Effector CD8-positive, alpha-beta T cell (primary cell): Measurements from ENCODE around the gene DPM3.
"Not testable (repeated sequence)": the region's sequence is repeated elsewhere in the genome, so short reads cannot be mapped to it uniquely, and the experiment has no call there.

ENCODE experiments used
- DNase-seq: peaks from one replicate; lab custom pipeline; 2025; lab: John Stamatoyannopoulos, UW

DPM3 gene

DNA sequence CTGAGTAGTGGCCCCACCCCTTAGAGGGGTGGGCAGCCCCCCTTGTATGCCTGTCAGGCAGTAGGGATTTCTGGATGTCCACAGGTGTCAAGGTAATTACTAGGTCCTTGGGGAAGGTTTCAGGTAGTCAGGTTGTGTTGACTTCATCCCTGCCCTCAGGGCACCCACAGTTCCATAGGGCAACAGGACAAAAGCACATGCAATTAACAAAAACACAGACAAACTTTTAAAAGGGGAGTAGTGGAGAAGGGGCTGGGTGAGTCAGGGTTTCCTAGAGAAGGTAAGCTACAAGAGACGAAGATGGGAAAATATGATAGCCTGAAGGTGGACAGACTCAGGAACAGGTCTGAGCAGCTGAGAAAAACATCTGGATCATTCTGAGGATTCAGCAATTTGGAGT lies 18.7 kb upstream of the DPM3 start:
- no peak for DNase-seq

DNA sequence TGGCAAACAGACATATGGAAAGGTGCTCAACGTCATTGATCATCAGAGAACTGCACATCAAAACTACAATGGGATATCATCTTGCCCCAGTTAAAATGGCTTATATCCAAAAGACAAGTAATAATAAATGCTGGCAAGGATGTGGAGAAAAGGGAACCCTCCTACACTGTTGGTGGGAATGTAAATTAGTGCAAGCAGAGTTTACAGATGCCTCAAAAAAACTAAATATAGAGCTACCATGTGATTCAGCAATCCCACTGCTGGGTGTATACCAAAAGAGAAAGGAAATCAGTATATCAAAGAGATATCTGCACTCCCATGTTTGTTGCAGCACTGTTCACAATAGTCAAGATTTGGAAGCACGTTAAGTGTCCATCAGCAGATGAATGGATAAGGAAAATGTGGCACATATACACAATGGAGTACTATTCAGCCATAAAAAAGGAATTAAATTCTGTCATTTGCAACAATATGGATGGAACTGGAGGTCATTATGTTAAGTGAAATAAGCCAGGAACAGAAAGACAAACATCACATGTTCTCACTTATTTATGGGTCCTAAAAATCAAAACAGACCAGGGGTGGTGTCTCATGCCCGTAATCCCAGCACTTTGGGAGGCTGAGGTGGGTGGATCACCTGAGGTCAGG lies 15.8 kb upstream of the DPM3 start:
- not testable (repeated sequence) for DNase-seq

DNA sequence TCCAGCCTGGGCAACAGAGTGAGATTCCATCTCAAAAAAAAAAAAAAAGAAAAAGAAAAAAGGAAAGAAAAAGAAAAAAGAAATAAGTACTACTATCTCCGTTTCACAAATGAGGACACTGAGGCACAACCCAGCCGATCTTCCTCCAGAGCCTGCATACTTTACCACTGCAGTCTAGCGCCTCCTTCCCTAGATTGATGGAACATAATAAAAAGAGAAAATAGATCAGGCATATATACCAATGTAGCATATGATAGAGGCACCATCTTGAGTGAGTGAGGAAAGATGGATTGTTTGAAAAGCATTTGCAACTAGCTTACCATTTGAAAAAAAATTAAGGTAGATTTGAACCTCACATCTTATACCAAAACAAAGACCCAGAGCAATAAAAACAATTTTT lies 5.2 kb upstream of the DPM3 start:
- DNase-seq: no peak

DNA sequence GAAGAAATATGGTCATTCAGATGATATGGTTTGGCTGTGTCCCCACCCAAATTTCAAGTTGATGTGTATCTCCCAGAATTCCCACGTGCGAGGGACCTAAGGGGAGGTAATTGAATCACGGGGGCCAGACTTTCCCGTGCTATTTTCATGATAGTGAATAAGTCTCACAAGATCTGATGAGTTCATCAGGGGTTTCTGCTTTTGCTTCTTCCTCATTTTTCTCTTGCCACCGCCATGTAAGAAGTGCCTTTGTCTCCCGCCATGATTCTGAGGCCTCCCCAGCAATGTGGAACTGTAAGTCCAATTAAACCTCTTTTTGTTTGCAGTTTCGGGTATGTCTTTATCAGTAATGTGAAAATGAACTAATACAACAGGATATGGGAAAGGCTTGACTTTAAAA lies 1.4 kb upstream of the DPM3 start:
- DNase-seq: no peak

DNA sequence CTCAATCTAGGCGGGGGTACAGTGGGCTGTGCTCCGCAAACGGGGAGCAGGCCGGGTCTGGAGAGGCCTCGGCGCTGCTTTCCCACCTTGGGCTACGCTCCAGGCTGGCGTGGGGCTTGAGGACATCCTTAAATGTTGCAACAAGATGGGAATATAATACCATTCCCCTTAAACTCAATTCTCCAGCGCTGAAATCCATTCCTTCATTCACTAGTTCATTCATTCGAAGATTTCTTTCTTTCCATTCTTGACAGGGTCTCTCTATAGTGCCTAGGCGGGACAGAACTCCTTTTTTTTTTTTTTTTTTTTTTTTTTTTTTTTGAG lies 261 bp upstream of the DPM3 start:
- no peak for DNase-seq

DNA sequence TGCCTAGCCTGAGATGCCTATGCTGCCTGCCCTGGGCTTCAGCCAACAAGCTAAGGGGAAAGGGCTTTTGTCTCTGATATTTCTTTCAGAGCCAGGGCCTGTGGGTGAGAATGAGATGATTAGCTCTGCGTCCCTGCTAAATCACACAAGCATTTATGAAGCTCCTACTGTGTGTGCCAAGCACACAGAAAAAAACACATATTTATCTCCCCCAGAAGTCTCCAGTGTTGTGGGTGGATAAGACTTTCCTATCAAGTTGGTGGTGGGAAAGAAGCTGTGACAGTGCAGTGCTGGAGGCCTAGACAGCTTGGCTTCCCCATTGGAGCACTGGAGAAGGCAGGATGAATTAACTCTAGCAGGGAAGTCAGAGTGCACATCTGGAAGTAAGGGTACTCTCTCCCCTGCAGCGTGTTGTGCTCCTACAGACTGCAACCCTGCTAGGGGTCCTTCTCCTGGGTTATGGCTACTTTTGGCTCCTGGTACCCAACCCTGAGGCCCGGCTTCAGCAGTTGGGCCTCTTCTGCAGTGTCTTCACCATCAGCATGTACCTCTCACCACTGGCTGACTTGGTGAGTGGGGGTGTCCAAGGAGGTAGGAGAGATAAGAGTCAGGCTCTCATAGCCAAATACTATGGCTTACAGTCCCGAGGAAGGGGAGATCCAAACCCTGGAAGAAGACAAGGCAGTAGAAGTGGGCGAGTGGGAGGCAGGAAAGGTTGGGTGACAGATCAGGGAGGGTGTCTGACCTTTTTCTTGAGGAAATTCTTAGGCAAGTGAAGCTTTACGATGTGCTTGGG lies 3.0 kb downstream of the DPM3 start:
- DNase-seq: no peak

DNA sequence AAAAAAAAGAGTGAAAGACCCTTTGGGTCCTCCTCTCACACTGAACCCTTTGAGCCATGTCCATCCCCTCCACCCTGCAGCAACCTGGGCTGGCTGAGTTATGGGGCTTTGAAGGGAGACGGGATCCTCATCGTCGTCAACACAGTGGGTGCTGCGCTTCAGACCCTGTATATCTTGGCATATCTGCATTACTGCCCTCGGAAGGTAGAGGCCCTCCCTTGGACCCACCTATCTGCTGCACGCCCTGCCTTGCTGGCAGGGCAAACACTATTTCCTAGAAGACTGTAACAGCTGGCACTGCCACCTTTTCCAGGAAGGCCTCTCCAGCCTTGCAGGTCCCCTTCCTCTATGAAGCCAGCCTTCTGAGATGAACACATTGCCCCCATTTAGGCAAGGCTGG lies 3.6 kb downstream of the DPM3 start:
- no peak for DNase-seq

DNA sequence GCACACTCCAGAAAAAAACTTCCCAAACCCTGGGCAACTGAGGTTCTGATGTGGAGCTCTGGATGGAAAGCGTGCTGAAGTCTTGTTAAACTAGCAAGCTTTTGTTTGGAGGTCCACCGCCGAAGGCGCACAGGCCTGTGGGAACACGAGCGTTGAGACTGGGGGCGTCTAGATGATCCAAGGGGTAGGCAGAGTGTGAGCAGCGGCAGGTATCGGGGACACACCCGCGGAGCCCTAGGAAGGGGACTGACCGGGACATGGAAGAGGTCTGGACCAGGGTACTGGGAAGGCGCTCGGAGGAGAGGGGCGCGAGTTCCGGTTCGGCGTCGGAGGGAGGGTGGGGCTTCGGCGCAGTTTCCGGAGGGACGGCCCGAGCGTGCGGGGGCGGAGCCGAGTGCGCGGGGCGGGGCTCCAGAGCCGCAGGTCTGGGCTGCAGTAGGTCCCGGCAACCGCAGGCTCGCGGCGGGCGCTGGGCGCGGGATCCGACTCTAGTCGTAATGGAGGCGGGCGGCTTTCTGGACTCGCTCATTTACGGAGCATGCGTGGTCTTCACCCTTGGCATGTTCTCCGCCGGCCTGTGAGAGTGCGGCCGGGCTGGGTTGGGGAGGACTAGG lies 4.8 kb downstream of the DPM3 start, which contains the start of gene SLC50A1:
Gene SLC50A1 (plus strand): TSS at position 438 of the 614 bp plus-strand sequence. CDS start 60 bp downstream, at position 498.
- peak; percentile 86 for DNase-seq

DNA sequence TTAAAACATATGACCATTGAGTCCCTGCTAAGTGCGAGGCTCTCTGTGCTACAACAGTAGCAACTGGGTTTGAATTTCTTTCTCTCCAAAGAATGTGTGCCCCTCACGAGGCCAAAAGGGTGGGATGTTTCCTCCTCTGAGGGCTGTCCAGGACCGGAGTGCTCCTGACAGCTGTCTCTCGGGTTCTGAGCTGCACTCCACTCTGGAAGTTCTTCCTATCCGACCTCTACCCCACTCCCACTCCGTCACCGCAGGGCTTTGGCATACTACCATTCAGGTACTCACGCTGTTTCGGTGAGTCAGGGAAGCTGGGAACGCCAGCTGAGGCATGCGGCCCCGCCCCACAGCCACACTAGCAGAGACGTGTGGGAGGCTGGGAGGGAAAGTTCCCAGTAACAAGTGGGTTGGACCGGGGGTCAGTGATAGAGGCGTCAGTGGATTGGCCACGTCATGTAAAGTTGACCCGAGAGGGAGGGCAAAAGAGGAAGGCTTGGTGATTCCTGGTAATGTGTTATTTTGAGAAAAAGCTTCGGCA lies 5.4 kb downstream of the DPM3 start:
- DNase-seq: no peak

DNA sequence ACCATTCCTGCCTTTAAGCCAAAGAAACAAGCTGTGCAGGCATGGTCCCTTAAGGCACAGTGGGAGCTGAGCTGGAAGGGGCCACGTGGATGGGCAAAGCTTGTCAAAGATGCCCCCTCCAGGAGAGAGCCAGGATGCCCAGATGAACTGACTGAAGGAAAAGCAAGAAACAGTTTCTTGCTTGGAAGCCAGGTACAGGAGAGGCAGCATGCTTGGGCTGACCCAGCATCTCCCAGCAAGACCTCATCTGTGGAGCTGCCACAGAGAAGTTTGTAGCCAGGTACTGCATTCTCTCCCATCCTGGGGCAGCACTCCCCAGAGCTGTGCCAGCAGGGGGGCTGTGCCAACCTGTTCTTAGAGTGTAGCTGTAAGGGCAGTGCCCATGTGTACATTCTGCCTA lies 6.0 kb downstream of the DPM3 start:
- DNase-seq: no peak

DNA sequence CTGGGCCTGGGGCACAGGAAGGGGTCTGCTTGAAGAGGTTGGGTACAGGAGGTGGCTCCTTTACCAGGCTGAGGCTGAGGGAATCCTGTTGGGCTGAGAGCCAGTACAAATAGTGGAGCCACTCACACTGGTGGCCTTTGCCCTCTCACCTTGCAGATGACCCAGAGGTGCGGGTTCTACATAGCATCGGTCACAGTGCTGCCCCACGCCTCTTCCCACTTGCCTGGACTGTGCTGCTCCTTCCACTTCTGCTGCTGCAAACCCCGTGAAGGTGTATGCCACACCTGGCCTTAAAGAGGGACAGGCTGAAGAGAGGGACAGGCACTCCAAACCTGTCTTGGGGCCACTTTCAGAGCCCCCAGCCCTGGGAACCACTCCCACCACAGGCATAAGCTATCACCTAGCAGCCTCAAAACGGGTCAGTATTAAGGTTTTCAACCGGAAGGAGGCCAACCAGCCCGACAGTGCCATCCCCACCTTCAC lies 6.5 kb downstream of the DPM3 start:
- DNase-seq: no peak

DNA sequence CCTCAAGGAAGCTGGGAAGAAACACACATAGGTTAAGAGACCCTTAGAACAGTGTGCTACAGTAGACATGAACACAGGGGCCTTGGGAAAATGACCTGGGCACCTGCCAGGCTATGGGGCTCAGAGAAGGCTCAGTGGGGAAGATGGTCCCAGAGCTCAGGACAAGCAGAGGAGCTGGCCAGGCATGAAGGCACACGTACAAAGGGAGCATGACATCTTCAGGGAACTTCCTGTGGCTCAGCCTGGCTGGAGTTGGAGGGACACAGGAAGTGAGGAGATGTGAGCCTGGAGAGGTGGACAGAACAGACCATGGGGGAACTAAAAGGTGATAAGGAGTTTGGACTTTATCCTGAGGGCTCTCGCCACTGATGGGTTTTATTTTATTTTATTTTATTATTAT lies 8.5 kb downstream of the DPM3 start:
- no peak for DNase-seq

DNA sequence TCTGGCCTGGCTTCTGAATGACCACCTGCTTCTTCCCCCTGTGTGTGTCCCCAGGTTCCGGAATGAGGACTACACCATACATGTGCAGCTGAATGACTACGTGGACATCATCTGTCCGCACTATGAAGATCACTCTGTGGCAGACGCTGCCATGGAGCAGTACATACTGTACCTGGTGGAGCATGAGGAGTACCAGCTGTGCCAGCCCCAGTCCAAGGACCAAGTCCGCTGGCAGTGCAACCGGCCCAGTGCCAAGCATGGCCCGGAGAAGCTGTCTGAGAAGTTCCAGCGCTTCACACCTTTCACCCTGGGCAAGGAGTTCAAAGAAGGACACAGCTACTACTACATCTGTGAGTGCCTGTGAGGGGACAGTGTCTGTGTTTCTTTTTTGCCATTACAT lies 9.0 kb downstream of the DPM3 start:
- no peak for DNase-seq

DNA sequence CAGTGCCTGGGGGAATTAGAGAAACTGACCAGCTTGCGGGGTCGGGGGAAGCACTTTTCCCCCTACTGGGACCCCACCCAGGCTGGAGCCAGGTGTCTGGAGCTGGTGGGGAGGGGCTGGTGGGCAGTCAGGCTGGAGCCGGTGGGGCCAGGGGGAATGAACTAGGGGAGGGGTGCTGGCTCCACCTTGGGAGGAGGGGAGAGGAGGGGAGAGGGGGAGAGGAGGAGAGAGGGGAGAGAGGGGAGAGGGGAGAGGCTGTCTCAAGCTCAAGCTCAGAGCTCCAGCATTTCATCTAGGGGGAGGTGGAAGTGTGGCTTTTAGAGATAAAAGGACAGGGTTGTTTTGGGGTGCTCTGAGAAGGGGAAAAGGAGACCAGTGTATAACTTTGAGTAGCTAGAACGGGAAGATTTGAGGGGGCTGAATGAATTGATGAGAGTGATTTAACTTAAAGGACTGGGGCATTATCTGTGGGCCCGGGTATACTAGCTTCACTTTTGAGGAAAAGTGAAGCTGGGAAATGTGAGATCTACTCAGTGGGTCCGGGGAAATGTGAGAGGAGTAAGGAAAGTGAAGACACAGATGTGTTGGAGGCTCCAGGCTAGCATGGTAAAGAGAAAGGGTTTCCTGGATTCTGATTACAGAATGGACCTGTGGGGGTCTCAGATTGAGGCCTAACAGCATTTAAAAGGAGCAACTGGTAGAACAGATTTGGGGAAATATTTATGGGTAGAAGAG lies 9.9 kb downstream of the DPM3 start:
- no peak for DNase-seq

DNA sequence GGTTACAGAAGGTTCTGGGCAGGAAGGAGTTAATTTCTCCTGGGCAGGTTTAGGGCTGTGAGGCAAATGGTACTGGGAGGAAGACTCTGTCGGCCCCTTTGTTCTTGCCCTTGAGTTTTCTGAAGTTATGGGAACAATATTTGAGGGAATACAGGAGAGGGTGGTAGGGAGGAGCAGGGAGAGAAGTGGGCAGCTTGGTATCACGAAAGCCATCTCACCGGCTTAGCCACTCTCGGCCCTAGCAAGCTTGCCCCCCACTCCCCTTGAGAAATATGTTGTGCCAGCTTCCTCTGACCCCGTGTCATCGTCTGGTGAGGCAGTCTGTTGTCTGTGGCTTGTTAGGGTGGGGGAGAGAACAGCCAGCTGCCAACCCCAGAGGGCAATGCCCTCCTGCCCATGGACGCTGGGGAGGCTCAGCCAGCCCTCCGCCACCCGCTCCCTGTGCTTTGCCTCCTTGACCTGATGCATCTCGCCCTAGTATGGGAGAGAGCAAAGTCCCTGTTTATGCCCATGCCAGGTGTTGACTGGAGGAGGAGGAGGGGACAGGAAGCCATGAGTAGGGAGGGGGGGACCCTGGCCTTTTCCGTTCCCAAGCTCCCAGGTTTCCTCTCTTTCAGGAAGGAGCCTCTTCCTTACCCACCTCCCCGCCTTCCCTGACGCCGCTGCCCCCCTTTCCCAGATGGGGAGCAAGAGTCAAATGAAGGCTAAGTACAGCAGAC lies 11.4 kb downstream of the DPM3 start:
- no peak for DNase-seq

DNA sequence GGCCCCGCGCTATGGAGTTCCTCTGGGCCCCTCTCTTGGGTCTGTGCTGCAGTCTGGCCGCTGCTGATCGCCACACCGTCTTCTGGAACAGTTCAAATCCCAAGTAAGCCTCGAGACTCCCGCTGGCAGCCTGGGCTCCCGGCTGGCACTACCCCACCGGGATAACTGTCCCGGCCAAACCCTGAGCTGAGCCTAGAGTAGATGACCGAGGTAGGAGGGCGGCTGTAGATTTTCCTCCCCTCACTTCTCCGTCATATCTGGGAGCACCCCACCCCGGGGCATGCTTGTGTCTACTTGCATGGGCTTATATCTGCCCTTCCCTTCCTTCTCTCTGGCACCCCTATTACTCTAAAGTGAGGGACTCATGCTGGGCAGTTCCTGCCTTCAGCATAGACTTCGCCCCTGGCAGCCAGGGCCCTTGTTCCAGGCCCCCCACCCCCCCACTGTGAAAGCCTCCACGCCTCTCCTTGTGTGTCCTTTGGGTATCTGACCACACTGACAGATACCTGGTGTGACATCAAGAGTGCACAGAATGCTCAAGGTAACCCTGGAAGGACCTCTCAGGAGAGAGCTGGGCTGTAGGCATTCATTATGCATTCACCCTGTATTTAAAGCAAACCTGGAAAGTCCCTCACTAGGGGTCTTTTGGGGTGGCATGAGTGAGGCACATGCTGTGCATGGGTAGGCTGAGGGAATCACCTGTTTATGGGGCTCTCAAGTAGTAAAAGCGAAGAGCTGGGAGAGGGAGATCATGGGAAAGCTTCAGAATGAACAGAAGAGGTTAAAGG lies 12.2 kb downstream of the DPM3 start:
- DNase-seq: no peak

DNA sequence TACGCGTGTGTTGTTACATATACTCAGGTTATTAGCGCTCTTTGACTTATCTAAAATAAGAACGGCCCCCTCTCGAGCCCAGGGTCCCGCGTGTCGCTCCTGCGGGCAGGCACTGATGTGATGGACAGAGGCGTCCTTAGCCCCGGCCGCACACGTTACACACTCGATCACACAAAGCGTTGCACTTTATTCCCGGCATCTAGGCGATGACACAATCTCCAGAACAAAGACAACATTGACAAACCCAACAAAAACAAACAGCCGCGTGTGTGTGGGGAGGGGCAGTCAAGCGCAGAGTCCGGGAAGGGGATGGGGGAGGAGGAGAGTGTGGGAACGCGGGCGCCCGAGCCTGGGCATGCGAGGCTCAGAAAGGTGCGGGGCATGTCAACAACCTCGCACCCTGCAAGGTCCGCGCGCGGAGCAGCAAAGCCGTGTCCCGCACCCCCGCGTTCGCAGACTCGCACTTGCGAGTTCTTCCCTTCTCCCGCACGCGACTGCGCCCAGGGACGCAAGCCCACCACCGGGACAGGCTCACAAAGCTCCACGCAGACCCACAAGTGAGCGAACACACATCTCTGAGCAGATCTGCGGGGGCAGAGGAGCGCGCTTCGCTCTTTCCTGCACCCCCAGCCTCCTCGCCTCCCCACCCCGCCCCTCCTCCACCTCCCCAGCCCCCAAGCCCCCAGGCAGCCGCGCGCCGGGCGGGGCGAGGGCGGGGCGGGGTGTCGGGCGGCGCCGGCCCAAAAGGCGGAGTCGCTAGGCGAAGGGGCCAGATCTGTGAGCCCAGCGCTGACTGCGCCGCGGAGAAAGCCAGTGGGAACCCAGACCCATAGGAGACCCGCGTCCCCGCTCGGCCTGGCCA lies 13.0 kb downstream of the DPM3 start, which contains the start of gene EFNA1:
Gene EFNA1 (plus strand): TSS at position 772 of the 862 bp plus-strand sequence. CDS start 102 bp downstream, outside the sequence.
- peak; percentile 34 for DNase-seq

DNA sequence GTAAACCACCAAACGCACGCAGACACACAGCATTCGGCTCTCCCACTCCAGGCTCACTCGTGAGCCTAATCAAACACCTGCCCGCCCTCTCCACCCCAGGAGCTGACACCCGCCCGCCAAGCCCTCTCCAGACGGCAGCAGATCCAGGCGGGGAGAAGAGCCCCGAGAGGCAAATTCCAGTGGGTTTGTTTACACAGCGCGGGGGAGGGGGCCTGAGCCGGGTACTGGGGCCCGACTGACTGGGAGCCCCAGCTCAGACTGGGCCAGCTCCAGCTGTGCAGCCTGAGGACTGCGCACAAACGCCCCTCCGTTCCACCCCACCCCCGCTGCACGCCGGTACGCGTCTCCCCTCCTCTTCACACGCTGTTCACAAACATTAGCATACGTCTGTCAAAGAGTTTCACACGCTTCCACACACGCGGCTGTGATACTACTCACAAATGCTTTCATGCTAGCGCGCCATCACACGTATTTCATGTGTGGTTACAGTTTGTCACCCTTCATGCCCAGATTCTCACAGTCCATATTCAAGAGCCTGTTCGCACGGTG lies 13.7 kb downstream of the DPM3 start:
- DNase-seq: no peak

DNA sequence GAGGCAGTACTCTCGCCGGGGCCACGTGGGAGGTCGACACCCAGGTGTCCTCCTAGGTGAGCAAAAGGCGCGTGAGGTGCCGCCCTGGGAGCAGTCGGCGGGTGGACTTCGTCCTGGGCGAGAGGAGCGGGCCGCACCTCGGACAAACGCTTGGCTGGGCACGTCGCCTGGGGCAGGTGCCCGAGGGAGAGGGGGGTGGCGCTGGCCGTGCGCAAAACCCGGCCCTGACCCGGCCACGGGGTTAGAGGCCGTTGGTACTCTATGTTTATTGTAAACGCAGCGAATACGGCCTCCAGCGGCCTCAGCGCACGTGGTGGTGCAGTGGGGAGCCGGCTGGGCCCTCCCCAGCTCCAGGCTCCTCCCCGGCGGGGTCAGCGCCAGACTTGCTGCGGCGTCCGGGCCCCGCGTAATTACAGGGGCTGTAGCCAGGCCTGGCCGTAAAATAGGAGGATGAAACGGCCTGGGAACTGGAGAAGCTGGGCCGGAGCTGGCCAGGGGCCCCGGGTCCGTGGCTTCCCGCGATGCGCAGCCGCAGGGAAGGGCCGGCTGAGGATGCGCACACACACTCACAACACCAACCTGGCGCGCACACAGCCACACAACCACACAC lies 14.3 kb downstream of the DPM3 start:
- DNase-seq: no peak
